Measurements from ENCODE around the gene ARFGAP3. TPM values are rescaled to one million over a fixed set of nuclear protein-coding genes. Genes with fewer than 3 reads are reported as not detected.

Gene ARFGAP3
- total RNA-seq, 1 donor from 2014 or later = 53.7 TPM

GRCh38 chr22:42860968-42861367 lies 3.9 kb upstream of the ARFGAP3 start:
- ATAC-seq = no peak
- H3K27me3 ChIP-seq = no peaks in the 10 kb centered on the region
- H3K27ac ChIP-seq = no peak overlapping the region
- intact Hi-C loops (cut with DNase I) = no loop called here
- no peak overlapping the region for H3K4me3 ChIP-seq
- H3K4me1 ChIP-seq = peaks cover 8% of the 10 kb centered on the region
- TF ChIP-seq CTCF (IDR thresholded peaks at IDR 0.05) = no peak
- no peak for DNase-seq
- H3K36me3 ChIP-seq = no peaks in the 10 kb centered on the region
- H3K9me3 ChIP-seq = no peaks in the 10 kb centered on the region

GRCh38 chr22:42857845-42858481 lies 890 bp upstream of the ARFGAP3 start:
- ATAC-seq = no peak
- H3K4me3 ChIP-seq = peak overlapping the region; percentile 82
- DNase-seq = no peak
- H3K9me3 ChIP-seq = no peaks in the 10 kb centered on the region
- intact Hi-C loops (cut with DNase I) = no loop called here
- TF ChIP-seq CTCF (IDR thresholded peaks at IDR 0.05) = no peak
- no peak overlapping the region for H3K27ac ChIP-seq
- no peaks in the 10 kb centered on the region for H3K36me3 ChIP-seq
- H3K4me1 ChIP-seq = peaks cover 21% of the 10 kb centered on the region
- no peaks in the 10 kb centered on the region for H3K27me3 ChIP-seq

- peak; percentile 85 for DNase-seq
- ATAC-seq = peak; percentile 50
- no peaks in the 10 kb centered on the region for H3K36me3 ChIP-seq
These were observed 751 bp downstream of the ARFGAP3 start for GRCh38 chr22:42856179-42856864.

GRCh38 chr22:42855721-42856120 lies 1.4 kb downstream of the ARFGAP3 start:
- Histone ChIP-seq H3K27me3 (no peaks in the 10 kb centered on the region), H3K4me3 (peak overlapping the region; percentile 82), H3K27ac (peak overlapping the region; percentile 94), H3K9me3 (no peaks in the 10 kb centered on the region), H3K4me1 (peaks cover 21% of the 10 kb centered on the region), H3K36me3 (no peaks in the 10 kb centered on the region)
- DNase-seq (no peak), ATAC-seq (no peak)
- intact Hi-C loops (cut with DNase I) = no loop called here
- TF ChIP-seq CTCF (IDR thresholded peaks at IDR 0.05) = no peak

More at GRCh38 chr22:42856179-42856864, 751 bp downstream of the ARFGAP3 start:
- peak overlapping the region; percentile 82 for H3K4me3 ChIP-seq
- no peaks in the 10 kb centered on the region for H3K9me3 ChIP-seq
- H3K4me1 ChIP-seq = peaks cover 21% of the 10 kb centered on the region
- no peaks in the 10 kb centered on the region for H3K27me3 ChIP-seq
- H3K27ac ChIP-seq = peak overlapping the region; percentile 94
- no peak for TF ChIP-seq CTCF (IDR thresholded peaks at IDR 0.05)
- intact Hi-C loops (cut with DNase I) = no loop called here

GRCh38 chr22:42855211-42855610 lies 1.9 kb downstream of the ARFGAP3 start:
- TF ChIP-seq CTCF (IDR thresholded peaks at IDR 0.05) = no peak
- no peak for ATAC-seq
- Histone ChIP-seq H3K9me3 (no peaks in the 10 kb centered on the region), H3K27me3 (no peaks in the 10 kb centered on the region), H3K36me3 (no peaks in the 10 kb centered on the region), H3K27ac (peak overlapping the region; percentile 94), H3K4me1 (peaks cover 21% of the 10 kb centered on the region), H3K4me3 (peak overlapping the region; percentile 82)
- intact Hi-C loops (cut with DNase I) = no loop called here
- no peak for DNase-seq
